ENCODE results near the gene SNX8.

GRCh38 chr7:2295936-2296620, 18.2 kb downstream of the SNX8 start:
- no peak for TF ChIP-seq BHLHE40 (IDR thresholded peaks at IDR 0.05; ENCODE audit: low read depth, low read length)
- no peak for TF ChIP-seq KDM1A (IDR thresholded peaks at IDR 0.05; ENCODE audit: low read depth)
- TF ChIP-seq CTCF (IDR thresholded peaks at IDR 0.05), result no peak
- no peak for TF ChIP-seq EP300 (IDR thresholded peaks at IDR 0.05)

All from A549 (cell line).